Measurements from ENCODE around the gene PPM1N.

The PPM1N gene

DNA sequence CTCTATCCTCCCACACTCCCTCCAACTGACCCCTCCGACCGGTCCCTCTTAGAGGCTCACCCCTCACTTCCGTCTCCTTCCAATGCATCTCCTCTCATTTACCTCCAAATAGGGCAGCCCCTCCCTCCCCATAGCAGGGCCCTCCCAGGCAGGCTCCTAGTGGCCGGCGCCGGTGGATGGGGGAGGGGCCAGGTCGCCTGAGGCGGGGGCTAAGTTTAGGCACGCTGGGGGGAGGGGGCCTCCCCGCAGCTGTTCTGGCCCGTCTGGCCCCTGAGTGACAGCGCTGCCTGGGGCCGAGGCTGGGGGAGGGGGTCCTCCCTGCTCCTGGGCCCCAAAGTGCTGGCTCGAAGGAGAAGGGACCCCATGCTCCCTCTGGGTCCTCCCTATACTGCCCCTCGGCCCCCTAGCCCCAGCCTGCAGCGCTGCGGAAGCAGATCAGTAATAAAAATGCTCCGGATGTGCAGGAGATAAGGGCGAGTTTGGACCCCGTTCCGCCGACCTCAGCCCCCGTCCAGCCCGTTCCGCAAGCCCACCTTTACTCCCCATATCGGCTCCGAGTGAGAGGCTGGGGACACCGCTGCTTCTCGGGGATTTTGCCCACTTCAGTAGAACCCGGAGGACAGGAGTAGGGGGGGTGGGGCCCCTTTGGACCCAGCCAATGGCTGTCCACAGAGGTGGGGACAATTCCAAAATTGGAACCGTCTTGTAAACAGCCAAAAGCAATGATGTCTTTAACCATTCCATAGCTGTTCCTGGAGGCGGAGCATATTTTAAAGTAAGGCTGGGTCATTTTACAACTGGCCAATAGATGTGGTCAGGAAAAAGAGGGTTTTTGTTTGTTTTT is 5.4 kb upstream of the PPM1N start:
- DNase-seq (ENCODE audit: low read depth) = no peak

DNA sequence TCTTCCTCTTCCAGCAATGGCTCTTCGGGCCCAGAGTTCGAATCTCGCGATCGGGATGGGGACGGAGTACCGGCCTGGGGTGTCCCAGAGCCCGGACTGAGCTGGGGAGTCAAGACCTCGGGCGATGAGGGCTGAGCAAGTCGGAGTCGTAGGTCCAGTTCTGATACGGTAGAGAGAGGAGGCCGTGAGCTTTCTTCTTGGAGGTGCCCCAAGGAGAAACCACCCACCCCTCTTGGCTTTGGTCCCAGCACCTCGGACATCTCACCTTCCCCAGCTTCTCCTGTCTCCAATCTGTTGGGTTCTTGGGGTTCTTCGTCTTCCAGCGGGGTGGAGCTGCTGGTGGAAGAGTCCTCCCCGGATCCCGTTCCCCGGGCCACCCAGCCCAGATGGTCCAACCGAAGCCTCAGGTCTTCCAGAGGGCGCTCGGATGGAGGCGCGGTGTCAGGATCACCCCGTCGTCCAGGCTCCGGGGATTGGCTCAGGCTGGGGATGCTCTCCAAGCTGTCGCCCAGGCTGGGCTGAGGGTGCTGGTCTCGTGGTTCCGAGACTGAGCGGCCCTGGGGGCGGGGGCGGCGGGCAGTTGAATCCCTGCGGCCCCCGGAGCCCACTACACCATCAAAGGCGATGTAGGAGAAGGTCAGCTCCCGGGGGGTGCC is 3.9 kb upstream of the PPM1N start:
- no peak for DNase-seq (ENCODE audit: low read depth)

DNA sequence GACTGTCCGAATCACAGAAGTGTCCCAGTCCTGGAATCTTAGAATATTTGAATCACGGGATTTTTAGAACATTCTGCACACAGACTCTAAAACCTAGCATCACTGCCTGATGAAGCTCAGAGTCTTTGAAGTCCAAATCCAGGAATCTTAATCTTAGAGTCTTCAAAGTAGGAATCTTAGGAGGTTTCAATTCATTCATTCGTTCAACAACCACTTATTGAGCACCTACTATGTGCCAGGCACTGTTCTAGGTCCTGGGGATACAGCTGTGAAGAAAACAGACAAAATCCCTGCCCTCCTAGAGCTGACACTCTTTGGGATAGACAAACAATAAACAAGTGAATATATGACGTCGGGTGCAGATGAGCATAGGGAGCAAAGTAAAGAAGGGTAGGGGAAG is 3.1 kb upstream of the PPM1N start:
- no peak for DNase-seq (ENCODE audit: low read depth)

DNA sequence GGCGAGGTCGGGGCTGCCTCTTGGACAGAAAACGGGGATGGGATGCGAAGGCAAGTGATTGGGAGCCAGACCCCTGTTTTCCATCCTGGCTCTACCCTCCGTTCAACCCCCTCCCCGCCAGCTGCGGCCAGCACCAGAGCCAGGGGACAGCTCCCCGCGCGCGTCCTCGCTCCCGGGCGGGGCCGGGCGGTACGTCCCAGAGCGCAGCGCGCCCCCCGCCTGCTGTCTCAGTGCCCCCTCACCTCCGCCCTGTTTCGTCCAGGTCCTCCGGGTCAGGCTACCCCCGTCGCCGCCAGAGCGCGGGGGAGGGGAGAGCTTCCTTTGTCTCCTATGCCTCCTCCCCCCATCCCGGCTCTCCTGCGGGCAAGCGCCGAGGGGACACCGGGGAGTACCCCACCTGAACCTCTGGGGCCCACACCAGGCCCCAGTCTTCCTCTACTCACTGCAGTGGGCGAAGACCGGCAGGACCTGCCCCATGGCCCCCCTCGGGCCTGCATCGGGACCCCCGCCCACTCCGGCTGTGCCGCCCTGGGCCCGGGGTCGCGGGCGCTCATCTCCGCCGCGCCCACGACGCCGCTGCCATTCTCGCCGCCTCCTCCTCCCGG is 1.8 kb upstream of the PPM1N start:
- no peak for DNase-seq (ENCODE audit: low read depth)

DNA sequence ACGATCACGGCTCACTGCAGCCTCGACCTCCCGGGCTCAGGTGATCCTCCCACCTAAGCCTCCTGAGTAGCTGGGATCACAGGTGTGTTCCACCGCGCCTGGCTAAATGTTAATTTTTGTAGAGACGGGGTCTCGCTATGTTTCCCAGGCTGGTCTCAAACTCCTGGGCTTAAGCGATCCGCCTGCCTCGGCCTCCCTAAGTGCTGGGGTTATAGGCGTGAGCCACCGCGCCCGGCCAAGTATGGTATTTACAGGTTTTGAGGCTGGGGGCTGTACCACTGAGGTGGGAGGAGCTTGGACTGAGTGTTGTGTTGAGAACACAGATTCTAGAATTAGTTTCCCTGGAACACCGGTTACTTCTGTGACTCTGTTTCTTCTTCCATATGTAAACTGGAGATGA is 452 bp upstream of the PPM1N start:
- no peak for DNase-seq (ENCODE audit: low read depth)

DNA sequence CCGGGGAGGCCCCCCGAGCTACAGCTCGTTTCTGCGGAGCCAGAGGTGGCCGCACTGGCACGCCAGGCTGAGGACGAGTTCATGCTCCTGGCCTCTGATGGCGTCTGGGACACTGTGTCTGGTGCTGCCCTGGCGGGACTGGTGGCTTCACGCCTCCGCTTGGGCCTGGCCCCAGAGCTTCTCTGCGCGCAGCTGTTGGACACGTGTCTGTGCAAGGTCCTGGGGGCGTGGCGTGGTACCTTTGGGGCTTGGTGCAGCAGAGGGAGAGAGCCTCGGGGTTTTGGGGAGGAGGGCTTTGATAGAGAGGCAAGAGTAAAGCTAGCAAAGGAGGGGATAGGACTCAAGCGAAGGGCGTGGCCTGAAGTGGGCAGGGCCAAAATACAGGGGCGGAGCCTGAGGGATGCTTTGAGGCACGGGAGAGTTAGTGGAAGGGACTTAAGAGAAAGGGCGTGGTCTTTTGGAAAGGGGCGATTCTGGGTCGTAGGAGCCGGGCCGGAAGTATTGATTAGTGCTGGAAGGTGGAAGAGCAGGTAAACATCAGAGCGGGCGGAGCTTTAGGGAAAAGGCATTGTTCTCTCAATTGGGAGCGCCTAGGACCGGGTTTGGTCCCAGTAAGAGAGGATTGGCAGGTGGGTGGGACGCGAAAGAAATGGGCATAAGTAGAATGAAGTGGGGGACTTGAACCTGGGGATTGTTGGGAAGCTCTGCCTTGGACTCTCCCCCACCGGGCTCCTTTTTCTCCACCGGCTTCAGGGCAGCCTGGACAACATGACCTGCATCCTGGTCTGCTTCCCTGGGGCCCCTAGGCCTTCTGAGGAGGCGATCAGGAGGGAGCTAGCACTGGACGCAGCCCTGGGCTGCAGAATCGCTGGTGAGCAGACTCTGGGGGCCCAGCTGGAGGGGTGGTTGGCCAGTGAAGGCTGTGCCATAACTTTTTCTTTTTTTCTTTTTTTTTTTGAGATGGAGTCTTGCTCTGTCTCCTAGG is 1.2 kb downstream of the PPM1N start:
- DNase-seq (ENCODE audit: low read depth) = no peak

DNA sequence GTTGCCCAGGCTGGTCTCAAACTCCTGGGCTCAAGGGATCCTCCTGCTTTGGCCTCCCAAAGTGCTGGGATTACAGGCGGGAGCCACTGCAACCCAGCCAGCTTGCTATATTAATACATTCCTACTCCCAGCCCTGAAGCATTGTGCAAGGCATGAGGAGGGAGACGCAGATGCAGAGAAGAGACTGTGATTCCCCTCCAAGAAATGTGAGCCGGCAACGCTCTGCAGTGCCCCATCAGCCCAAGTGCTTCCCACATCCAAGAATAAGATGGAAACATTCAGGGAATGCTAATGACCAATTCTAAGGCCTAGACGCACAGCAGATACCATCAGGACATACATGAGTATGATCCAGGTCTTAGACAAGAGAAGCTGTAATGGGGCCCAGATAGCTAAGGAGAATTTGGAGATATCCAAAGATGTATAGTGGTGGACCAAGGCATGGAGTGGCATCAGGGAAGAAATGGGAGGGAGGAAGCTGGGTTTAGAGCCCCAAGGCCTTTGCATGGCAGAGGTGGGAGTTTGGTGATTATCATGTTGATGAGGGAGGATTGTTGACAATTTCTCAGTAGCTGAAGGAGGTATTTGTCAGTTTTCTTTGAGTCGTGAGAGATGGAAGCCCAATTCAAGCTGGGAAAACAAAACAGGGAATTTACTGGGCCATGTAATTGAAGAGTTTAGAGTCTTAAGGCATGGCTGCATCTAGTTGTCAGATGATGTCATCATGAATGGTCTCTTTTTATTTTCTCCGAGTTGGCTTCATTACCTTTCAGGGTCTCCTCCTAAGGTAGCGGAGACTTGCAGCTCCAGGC is 2.9 kb downstream of the PPM1N start:
- no peak for DNase-seq (ENCODE audit: low read depth)

DNA sequence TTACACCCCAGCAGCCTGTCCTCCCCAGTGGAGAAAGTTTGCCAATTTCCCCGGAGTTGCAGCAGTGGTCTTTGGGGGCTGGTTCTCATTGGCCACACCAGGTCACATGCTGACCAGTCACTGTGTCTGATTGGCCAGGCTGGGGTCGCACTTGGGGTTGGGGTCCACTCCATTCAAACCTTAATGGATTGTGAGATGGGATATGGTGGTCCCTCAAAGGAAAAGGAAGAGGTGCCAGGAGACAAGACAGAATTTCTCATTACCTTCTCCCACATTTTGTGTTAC is 3.4 kb downstream of the PPM1N start:
- no peak for DNase-seq (ENCODE audit: low read depth)

DNA sequence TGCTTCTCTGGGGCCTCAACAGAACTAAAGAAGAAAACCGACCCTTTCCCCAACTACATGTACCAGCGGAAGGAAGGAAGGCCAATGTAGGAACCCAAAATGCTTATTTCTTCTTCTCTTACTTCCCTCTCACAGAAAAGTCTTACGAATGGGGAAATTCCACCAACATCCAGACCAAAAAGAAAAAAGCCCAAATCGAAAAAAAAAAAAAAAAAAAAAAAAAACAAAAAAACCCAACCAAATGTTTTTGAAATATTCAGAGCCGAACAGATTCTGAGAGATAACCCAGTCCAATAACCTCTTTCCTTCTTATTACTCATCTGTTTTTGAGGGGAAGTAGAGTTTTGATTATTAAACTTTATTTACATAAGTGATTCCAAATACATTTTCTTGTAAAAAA is 3.9 kb downstream of the PPM1N start:
- no peak for DNase-seq (ENCODE audit: low read depth)

DNA sequence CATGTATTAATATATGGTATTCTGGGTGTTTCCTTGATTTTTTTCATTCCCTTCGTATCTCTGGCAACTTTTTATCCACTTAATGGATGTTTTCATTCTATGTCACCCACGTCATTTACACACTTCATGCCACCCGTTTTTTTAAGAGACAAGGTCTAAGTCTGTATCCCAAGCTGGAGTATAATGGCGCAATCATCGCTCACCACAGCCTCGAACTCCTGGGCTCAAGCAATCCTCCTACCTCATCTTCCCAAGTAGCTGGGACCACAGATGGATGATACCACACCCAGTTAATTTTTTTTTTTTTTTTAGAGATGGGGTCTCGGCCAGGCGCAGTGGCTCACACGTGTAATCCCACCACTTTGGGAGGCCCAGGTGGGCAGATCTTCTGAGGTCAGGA is 5.7 kb downstream of the PPM1N start:
- no peak for DNase-seq (ENCODE audit: low read depth)

DNA sequence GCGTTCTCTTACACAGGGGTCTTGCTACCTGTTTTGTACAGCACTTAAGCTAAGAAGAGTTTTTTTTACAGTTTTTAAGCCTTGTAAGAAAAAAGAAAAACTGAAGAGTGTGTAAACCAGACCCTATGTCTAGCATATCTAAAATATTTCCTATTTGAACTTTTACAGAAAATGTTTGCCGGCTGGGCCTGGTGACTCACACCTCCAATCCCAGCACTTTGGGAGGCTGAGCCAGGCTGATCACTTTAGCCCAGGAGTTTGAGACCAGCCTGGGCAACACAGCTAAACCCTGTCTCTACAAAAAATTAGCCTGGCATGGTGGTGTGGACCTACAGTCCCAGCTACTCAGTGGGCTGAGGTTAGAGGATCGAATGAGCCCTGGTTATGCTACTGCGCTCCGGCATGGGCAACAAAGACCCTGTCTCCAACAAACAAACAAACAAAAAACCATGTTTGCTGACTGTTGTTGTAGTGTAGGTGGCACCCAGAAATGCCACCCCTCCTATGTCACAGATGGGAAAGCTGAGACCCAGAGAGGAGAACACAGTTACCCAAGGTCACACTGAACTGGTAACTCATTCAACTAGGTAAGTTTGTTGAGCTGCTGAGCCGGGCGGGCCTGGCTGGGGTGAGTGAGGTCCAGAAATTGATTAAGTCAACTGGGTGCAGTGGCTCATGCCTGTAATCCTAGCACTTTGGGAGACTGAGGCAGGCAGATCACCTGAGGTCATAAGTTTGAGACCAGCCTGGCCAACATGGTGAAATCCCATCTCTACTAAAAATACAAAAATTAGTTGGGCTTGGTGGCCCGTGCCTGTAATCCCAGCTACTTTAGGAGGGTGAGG is 7.1 kb downstream of the PPM1N start:
- no peak for DNase-seq (ENCODE audit: low read depth)

DNA sequence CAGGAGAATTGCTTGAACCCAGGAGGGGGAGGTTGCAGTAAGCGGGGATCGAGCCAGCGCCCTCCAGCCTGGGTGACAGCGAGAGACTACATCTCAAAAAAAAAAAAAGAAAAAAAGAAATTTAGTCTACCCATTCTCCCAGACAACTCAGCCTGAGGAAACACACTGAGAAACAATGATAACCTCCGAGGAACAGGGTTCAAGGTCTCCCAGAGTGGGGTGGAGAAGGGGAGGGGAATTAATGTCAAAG is 7.7 kb downstream of the PPM1N start:
- DNase-seq (ENCODE audit: low read depth) = no peak

DNA sequence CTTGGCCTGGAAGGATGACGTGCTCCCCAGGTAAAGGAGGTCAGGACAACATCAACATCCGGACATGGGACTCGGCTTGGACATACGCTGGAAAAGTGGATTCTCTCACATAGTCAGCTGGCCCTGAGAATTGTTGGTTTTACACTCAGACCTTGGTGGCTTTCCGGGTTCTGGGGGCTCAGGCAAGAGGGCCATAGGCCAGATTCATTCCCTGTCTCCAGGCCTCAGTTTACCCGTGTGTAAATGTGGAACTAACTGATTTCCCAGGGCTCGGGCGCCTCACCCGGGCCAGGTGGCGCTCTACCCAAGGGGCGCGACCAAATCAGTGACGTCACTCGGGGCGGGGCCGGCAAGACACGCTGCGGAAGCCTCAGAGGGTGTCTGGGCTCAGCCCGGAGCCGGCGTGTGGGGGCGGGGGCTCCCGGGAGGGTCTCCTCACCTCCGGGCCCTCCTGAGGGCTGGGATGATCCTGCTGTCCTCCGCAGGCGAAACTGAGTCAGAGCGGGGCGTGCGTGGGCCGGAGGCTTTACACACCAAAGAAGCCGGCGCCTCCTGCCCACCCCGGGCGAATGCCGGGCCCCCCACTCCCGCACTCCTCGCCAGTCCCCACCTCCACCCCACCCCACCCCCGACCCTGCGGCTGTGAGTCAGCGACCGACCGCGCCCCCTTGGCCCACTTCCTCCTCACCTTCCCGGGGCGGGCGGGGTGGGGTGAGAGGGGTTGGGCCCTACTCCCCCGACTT is 8.2 kb downstream of the PPM1N start:
- DNase-seq (ENCODE audit: low read depth) = peak; percentile 95

DNA sequence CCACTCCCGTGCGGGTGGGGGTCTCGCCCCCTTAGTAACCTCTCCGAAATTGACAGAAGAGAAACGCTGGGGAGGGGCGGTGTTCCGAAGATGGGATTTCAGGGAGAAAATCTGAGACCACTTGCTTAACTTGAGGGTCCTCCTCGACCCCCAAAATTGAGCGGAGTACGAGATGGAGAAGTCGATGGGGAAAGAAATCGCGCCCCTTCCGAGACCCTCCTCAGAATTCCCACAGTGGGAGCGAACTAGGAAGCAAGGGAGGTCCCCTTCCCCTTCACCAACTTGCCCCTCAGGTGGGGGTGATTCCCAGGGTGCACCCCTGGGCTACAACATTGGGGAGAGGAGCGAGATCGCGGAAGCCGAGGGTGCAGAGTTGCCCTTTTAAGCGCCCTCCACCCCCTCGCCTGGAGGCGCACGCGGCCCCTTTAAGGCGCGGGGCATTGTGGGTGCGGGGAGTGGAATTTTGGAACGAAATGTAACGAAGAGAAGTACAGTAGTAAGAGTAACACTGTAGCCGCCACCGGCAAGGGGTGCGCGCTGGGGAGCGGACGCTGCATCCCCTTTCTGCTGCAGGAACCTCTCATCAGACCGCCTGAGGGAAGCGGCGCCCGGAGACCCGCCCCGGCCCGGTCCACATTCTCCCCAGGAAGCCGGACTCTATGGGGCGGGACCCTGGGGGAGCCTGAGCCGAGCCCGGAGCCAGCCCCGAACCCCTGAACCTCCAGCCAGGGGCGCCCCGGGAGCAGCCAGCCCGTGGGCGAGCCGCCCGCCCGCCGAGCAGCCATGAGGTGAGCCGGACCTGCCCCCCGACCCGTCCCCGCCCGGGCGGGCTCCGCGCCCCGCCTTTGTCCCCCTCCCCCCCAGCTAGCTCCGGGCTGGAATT is 9.0 kb downstream of the PPM1N start, which contains the start of gene VASP:
Gene VASP, plus strand, starts transcription at position 491 of the 883 bp plus-strand sequence. Its CDS starts 293 bp downstream, at position 784.
- peak; percentile 89 for DNase-seq (ENCODE audit: low read depth)

DNA sequence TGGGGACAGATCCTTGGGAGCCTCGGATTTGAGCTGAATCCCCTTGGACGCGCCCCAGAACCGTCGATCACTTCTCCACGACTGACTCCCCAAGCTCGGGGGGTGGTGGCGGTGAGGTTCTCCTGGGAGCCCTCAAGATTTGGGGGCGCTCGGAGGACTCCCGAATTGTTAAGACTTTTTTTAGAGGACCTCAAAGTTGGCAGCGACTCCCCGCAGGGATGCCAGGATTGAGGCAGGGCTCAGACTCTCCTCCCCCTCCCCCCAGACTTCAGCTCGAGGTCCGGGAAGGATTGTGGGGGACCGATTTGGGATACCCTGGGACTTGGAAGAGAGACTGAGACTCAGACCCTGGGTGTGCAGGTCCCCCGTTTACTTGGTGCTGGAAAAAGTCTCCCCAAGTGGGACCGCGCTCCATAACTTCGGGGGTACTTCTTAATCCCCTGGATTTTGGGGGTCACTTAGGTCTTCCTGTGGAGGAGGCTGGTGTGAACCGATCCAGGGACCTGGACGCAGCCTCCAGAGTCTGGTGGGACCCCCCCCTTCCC is 9.7 kb downstream of the PPM1N start:
- no peak for DNase-seq (ENCODE audit: low read depth)

DNA sequence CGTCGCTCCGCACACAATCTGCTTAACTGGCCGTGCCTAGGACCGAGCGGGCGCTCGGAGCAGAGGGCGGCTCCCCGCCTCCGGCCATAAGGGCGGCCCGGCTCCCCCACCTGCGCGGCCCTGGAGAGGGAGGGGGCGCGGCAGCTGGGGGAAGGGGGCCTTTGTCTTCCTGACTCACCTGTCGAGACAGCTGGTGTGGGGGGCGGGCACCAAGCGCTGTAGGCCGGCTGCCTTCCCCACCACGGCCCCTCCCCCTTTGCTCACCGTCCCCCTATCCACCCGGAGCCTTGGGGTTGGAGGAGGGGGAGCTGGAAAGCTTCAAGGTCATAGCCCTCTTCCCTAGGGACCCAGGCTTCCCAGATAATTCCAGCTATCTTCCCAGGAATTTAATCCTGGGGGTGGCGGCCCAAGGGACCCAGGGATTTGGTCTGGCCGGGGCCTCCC is 10.2 kb downstream of the PPM1N start:
- DNase-seq (ENCODE audit: low read depth) = no peak

DNA sequence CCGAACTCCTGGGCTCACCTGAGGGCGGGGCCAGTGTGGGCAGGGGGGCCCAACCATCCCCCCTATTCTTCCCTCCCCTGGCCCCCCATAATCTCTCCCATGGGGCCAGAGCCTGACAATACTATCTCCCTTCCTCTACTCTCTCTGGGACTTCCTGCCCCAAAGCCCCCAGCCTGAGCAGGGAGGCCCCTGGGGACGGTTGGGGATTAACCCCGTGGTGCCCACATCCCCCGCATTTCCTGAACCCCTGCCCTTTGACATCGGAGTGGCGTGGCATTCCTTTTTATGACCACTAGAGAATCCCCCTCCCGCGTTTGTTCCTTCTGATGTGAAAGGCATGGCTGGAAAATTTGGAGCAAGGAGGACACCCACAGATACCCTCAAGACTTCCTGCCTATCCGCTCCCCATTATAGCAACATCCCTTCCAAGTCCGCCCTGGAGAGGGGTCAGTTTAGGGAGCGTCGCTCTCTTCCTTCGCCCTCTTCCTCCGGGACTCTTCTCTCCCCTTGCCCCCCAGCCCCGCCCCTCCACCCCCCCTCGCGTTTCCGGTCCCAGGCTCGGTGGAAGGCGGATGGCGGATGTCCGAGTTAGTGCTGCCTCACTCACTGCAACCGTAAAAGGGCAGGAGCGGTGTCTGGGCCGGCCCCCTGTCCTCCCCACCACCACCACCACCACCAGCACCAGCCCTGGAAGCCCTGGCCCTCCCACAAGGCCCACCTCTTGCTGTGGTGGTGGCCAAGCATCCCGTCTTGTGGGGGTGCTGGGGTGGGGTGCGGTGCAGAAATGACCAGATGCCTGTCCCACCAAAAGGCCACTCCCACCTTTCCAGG is 10.8 kb downstream of the PPM1N start:
- DNase-seq (ENCODE audit: low read depth) = no peak

DNA sequence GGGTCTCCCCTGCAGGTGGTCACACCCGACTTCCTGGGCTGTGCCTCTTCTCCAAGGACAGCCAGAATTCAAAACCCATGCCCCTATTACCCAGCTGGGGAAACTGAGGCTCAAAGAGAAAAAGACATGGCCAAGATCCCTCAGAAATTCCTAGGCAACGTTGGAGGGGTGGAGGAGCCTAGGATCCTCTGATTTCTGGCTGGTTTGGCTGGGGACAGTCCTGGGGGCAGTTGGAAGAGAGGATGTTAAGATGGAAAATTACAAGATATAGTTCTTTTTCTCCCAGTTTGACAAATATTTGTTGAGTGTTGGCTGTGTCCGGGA is 11.4 kb downstream of the PPM1N start:
- DNase-seq (ENCODE audit: low read depth) = no peak

Measured in activated T-helper 1 cell treated with Interleukin-2 at 50 U/mL for 16 hours (primary cell).